Fibroblast of peridontal ligament (primary cell): ENCODE results near the gene SUSD4.
A peak's percentile ranks its signal among the peaks of the same experiment; 100 is the strongest.

ENCODE experiments used
- DNase-seq: peaks from one replicate; pipeline ENCODE4 v3.0.0-alpha.2; 2010; ENCODE audit errors: extremely low read depth

Gene SUSD4

GRCh38 chr1:223230161-223230881, 133.7 kb downstream of the SUSD4 start:
- peak; percentile 92 for DNase-seq

GRCh38 chr1:223229756-223230155, 134.2 kb downstream of the SUSD4 start:
- DNase-seq, result no peak

DNA sequence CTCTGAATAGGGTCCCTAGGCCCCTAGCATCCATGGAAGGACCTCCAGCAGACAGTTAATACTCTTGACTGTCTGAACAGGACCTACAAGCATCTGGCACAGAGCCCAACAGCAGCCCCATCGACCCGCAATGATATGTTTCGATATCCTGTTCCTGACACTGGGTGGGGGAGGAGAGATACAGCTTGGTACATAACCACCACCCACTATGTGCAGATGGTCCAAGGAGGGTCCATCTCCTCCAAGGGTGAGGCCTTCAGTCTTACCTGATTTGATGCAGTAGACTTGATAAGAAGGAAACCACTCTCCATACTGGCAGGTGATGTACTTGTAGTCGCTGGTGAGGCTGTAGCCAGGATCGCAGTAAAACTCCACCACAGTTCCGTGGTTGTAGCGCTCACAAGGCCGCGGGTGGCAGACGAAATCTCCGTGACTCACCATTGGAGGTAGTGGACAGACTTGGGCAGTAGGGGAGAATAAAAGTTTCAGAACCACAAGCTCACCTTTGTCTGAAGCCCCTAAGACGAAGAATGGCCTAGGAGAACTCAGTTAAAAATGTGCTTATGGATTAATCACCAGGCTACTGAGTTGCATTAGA, 134.9 kb downstream of the SUSD4 start:
- DNase-seq, result no peak

DNA sequence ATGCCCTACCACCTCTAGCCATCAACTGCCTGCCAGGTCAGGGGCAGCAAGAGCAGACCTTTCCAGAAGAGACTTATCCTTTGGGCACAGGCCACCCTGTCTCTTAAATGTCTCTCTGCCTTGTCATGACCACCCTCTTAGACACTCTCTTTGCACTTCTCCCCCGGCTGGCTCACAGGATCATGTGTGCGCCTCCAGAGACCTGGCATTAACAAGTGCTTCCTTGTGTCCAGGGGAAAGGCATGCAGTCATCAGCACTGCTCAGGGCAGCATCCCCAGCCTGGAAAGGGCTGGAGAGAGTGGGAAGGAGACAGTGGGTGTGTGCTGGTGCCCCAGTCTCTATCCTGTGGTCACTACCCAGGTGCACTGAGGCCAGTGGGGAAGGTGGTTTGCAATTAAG, 135.8 kb downstream of the SUSD4 start:
- DNase-seq, result no peak

DNA sequence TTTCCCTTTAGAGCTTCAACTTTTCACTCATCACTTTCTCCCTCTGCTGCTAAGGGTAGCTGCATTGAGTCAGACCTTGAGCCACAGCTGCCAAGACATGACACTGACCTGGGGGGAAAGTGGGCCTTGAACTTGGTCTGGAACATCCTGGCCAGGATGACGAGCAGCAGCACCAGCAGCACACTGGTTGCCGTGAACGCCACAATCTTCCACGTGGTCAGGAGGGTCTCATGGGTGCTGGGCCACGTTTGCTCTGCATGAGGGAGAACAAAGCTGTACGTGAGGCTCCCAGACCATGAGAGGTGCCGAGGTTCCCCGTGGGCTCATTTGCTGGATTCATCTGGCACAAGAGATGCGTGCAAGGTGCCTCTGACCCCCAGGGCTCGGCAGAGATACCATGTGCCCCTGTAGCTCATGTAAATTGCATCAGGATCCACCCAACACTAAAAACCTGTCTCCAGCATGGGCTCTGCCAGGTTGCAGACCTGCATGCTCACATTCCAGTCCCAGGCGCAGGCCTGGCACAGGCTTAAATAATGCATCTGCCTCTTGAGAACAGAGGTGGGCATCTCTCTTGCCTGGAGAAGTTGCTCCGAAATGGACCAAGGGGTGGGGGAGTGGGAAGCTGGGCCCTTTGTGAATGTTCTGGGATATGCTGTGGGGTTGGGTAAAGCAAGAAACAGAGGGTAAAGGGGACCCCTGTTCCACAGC, 136.3 kb downstream of the SUSD4 start:
- DNase-seq, result no peak

GRCh38 chr1:223227031-223227430, 136.9 kb downstream of the SUSD4 start:
- DNase-seq, result no peak

DNA sequence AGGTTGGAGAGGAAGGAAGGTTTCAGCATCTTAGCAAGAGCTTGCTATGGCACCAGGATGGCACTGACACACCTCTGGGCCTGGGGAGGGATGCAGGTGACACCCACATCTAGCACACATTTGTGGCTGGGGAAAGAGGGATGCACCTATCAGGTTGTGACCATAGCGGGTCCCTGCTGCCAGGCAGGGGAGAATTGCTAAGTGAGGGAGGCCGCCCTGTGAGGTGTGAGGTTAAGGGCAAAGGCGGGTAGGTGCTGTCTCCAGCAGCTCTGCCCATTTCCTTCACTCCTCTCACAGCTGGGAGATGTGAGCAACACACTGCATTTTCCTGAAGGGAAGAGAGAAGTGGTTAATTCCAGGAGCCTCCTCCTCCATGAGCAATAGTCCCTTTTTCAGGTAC, 137.7 kb downstream of the SUSD4 start:
- DNase-seq, result no peak

DNA sequence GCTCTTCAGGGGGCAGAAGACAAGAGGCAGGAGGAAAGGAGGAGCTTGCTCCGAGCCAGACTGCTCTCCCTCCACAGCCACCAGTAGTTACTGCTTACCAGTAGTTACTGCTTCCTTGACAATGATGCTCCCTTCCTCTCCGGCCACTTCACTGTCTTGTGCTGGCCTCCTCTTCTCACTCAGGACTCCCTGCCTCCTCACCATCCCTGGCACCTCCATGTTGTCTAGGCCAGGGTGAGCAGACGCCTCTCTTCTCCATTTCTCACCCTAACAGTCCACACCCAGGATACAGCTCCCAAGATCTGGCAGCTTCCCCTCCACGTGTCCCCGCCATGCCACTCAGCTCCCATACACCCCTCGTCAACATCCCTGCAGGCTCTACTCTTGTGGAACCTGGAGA, 138.5 kb downstream of the SUSD4 start:
- no peak for DNase-seq

GRCh38 chr1:223225061-223225460, 138.9 kb downstream of the SUSD4 start:
- DNase-seq, result no peak

- DNase-seq, result no peak
These were observed 139.5 kb downstream of the SUSD4 start for GRCh38 chr1:223224465-223224864.

- DNase-seq, result no peak
These were observed 140.6 kb downstream of the SUSD4 start for GRCh38 chr1:223223091-223223995.

DNA sequence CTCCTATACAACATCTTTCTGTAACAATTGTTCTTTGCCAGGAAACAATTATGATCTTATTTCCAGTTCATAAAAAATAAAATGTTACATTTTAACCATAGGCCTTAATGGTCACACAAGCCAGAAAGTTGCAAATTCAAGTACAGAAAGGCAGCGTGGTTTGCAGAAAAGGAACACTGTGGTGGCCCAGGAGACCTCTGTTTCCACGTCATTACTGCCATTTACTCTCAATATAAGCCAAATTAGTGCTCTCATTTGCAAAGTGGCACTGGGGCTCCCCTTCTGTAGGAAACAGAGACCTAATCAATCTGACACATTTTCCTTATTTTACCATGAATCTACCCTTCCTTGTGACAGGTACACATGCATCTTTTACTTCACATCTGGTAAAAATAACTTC, 141.6 kb downstream of the SUSD4 start:
- DNase-seq, result no peak

DNA sequence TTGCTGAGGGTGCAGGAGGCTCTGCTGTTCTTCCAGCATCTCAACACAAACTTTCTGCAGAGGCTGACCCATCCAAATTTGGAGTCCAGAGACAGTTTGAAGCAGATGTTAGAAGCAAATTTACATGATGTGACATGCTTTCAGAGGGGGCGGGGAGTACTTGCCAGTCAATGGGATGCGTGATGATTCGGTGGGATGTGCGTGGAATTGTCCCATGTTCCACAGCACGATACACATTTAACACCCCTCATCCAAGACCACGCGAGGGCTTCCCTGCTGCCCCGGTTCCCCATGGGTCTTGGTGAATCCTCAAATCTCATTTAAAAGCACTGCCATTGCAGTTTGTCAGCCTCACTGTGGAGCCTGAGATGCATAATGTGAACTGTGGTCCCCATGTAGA, 142.3 kb downstream of the SUSD4 start:
- no peak for DNase-seq

GRCh38 chr1:223219846-223220610, 143.9 kb downstream of the SUSD4 start:
- no peak for DNase-seq

GRCh38 chr1:223219318-223219635, 144.7 kb downstream of the SUSD4 start:
- DNase-seq, result no peak

DNA sequence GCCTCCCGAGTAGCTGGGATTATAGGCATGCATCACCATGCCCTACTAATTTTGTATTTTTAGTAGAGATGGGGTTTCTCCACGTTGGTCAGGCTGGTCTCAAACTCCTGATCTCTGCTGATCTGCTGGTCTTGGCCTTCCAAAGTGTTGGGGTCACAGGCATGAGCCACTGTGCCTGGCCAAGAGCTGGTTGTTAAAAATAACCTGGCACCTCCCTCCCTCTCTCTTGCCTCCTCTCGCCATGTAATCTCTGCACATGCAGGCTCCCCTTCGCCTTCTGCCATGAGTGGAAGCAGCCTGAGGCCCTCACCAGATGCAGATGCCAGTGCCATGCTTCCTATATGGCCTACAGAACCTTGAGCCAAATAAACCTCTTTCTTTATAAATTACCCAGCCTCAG, 146.2 kb downstream of the SUSD4 start:
- DNase-seq, result no peak

GRCh38 chr1:223216531-223217205, 147.3 kb downstream of the SUSD4 start:
- DNase-seq, result no peak

DNA sequence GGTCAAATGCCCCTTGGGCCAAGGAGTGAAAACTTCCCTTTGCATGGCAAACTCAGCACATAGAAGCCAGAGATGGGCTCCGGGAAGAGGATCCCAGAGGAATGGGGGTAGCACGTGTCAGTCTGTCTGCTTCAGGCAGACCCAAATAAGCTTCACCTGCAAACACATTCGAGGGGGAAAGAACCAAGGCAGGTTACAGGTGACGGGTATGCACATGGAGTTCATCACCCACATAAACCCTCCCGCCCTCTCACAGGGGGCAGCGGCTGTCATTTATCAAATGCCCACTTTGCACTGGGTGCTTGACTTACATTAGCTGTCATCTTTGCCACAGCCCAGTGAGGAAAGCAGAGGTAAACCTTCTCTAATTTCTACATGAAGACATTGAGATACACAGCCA, 147.9 kb downstream of the SUSD4 start:
- no peak for DNase-seq

DNA sequence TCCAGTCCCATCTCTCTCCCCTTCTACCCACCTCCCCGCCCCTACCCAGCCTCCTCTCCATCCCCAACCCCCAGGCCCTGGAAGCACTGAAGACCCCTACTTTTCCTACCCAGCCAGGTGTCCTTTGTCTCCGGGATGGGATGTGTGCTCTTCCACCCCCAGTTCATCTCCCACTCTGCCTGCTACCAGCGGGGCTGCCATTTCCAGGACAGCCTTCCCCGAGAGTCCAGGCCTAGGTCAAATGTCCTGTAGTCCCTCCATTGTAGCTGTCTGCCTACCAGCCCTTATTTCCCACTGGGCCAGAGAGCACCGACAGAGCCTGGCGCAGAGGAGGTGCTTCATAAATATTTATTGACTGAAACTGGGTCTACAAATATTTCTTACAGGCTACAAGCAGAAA, 148.9 kb downstream of the SUSD4 start:
- DNase-seq, result no peak

DNA sequence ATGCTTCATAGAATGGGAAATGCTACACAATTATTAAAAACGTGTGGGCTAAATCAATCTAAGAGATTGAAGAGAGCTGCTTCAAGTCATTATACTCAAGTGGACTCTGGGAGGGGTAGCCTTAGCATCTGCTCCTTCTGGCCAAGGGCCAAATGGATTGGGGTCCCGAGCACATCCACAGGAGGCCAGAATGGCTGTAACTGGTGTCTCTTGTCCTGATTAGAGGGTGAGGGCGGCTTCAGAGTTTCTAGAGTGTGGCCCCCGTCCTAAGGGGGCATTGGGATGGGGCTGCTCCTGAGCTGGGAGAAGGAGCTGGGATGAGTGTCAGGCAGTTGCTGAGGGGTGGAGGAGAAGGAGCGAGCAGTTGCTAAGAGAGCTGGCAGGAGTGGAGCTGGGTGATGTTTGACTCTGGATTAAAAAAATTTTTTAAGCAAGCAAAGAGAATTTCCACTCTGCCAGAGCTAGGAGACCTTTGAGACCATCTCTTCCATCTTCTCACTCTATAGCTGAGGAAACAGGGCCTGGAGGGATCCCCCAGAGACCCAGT, 149.6 kb downstream of the SUSD4 start:
- DNase-seq, result no peak

DNA sequence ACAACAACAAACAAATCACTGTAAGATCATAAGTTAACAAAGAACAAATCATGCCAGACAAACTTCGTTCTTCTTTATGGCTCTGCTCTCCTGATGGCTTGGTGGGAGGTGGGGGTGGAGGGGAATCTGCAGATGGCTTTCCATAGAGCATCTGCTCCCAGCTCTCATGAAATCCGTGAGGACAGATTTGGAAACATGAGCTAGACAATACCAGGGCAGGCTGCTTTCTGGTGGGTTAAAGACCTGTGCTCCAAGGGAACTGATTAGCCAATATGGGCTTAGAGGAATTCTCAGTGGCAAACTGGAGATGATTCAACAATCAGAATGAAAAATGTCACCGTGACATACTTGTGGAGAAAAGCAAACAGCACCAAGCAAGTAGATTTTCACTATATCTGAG, 151.5 kb downstream of the SUSD4 start:
- DNase-seq, result no peak
